Loucy (cell line): ENCODE results near the gene AURKAIP1.

Experiments
- CTCF ChIP-seq: fragments of 200-600 bp; sonication (generic); conservative IDR thresholded peaks from 2 replicates; pipeline ENCODE4 v1.5.1; 2014; ENCODE audit warnings: mild to moderate bottlenecking, antibody characterized with exemption, low read length
- EZH2phosphoT487 ChIP-seq: fragments of 200-600 bp; IDR thresholded peaks from 2 replicates; pipeline ENCODE4 v1.6.1; 2018; ENCODE audit warnings: antibody characterized with exemption, mild to moderate bottlenecking, moderate library complexity, borderline replicate concordance

- TF ChIP-seq CTCF (no peak), EZH2phosphoT487 (no peak)
Measured at GRCh38 chr1:1395166-1395565, 20.2 kb upstream of the AURKAIP1 start.
